Epidermal melanocyte (primary cell): ENCODE data around the gene GREM2.

Experiments used
- DNase-seq: peaks from one replicate; pipeline ENCODE4 v3.0.0; 2011; ENCODE audit warnings: low spot score; ENCODE audit not compliant: insufficient read length

GREM2 gene

DNA sequence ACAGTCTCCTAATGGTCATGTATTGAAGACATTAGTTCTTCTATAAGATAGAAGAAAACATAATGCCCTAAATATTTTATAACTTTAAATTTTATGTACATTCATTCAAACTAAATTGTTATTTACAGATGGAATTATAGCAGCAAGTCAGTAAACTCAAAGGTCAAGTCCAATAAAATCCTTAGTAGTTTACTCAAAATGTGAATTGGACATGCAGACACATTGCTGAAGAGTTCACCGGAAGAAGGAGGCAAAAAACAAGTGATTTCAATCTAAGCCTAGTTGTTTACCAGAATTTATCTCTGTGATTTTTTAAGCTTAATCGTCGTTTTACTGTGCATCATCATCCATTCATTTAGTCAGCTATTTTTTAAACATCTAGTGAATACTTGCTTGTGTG, 149.7 kb downstream of the GREM2 start:
- DNase-seq, result no peak

DNA sequence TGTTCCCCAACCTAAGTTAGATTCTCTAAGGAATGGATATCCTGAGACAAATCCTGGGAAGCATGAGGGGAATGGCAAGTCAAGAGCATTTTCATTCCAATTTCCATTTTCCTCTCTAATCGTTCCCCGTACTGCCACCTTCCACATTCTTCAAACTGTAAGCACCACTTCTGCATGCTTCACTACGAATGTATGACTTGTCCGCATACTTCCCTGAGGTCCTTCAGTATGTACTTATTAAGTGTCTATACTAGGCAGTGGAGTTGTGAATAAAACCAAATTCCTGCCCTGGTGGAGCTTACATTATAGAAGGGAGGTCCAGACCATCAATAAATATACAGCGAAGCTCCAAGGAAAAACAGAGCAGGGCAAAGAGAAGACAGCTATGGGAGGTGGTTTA, 154.8 kb downstream of the GREM2 start:
- no peak for DNase-seq

DNA sequence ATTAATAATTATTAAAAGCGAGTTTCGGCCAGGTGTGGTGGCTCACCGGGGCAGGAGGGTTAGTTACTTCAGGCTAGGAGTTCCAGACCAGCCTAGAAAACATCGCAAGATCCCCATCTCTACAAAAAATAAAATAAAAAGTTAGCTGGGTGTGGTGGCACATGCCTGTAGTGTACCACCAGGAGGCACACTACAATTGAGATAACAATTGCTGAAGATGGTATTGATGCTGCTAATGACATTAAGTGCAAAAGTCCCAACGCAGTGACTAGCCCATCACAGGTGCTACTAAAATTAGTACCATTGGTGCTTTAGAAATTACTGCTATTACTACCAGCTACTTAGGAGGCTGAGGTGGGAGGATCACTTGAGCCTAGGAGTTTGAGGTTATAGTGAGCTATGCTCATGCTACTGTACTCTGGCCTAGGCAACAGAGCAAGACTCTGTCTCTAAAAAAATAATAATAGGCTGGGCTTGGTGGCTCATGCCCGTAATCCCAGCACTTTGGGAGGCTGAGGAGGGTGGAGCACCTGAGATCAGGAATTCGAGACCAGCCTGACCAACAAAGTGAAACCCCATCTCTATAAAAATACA, 156.6 kb downstream of the GREM2 start:
- no peak for DNase-seq

DNA sequence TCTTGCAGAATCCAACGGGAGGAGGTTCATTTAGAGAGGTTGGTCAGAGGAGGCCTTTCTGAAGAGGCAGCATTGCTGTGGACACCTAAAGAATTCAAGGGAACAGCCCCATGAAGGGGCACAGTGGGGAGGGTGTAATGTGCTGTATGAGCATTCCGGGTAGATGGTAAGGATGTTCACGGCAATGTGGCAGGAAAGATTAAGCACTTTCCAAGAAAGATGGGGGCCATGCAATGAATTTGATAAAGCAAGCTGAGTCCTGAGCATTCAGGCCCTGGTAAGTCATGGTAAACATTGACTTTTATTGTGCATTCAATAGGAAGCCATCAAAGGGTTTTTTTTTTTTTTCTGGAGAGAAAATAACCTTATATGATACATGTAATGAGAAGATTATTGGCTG, 166.6 kb downstream of the GREM2 start:
- no peak for DNase-seq

DNA sequence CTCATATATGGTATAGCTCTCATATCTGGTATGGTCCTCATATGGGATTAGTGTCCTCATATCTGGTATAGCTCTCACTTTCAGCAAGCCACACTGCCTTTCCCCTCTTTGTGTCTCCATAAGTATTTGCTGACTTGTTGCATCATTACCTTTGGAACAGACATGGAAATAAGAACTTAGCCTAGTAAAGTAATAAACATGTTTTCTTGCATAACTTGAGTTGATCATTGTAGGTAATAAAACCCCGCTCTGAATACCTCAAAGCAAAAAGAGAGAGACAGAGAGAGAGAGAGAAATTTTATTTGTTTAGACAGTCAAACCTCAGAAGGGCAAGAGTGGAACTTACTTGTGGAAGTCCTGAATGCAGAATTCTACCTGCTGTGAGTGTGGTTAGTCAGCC, 170.3 kb downstream of the GREM2 start:
- DNase-seq, result no peak
